Frontal cortex (tissue), 4 donors: ENCODE data around the gene ANO2. TPM values are rescaled to one million over a fixed set of nuclear protein-coding genes. Genes with fewer than 3 reads are reported as not detected.

ENCODE experiments used
- DNase-seq, 2 donors: peaks; one replicate each; pipeline ENCODE4 v3.0.0; 2012; ENCODE audit warnings: low spot score in 2 of 2
- FAIRE-seq: peaks from 2 replicates; lab custom pipeline; 2012; peaks lifted over from hg19 to GRCh38; lab: Jason Lieb, UNC
- total RNA-seq: library from RNA; depleted of rRNA; stranded (reverse); fragments of >200 nt; gene quantifications from one replicate; pipeline ENCODE4 v1.2.3, GENCODE V29; 2014
- donor health status: control.
- donor health status: control.
- donor health status: control.

ANO2 gene
- total RNA-seq, 1 donor from 2014 or later, result 4.1 TPM

DNA sequence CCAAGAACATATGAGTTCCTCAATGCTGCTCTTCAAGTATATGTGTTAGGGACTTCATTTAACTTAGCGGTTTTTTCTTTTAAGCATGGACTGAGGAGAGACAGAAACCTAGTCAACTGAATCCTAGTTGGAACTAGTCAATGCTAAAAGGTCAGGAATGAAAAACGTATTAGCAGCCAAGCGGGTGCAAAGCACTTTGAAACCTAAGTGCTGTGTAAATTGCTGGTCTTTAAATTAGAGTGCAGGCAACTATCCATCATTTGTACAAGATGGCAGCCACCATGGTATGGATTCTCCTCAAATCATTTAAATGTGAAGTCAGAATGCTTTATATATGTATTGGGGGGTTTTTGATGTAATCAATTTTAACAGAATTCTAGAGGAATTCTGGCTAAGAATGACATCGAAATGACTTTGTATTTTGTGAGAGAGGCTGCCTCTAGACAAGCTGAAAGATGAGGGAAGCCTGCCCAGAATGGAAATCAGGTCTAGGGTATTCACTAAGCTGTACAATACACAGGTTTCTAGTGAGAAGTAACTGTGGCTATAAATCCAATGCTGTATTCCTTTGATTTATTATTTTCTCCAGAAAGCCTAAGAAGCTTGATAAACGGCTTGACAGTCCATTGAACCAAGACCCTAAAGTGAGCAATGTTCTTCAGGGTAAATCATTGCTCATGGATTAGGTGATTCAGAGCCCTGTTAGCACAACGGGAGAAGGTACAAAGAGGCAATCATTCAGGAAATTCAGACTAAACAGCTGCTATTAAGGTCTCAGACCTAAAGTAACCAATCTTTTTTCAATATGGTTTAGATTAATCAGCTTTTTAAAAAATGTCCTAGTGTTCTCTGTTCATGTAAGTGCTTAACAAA lies 198.8 kb downstream of the ANO2 start:
- FAIRE-seq (no peak), DNase-seq (no peak)

DNA sequence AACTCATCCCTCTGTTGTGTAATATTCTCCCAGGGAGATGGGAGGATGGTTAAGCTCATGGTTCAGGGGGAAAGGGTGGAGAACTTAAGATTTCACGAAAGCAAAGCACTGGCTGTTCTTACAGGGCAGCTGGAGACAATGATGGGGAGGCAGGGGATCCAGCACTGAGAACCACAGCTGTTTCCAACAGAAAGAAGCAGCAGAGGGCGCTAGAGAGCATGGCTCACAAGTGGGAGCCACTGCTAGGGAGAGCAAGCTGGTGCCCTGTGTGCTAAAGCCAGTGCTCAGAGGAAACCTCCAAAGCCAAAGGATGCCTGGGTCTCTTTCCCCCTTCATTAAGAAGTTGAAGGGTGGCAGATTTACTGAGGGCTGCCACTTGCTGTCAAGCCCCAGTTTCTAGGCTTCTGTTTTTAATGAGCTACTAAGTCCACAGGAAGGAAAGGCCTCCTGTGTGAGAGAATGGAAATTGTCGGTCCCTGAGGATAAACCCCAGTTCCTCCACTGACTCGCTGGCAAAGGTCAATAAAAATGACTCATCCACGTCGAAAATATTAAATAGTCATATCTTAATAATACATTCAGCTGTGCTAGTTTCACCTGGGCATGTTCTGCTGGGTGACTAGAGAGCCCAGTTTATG lies 199.7 kb downstream of the ANO2 start:
- no peak for FAIRE-seq
- DNase-seq, result peak in 1 of 2 donors; percentile 38

DNA sequence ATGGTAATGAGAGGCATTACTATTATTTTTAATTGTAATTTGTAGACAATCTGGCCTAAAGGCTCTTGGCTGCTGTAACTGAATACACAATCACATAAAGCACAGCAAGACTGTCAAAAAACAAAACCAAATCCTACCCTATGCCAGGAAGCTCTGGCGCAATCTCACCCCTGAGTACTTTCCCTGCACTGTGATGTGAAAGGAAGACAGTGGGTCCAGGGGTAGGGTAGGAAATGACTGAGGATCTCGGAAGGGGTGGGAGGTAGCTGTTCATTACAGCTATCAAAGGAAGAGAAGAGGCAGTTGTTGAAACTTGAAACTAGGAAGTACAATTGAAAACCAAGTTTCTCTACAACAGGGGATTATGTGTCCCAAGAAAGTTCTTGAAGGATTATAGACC lies 202.8 kb downstream of the ANO2 start:
- DNase-seq, result no peak
- no peak for FAIRE-seq

DNA sequence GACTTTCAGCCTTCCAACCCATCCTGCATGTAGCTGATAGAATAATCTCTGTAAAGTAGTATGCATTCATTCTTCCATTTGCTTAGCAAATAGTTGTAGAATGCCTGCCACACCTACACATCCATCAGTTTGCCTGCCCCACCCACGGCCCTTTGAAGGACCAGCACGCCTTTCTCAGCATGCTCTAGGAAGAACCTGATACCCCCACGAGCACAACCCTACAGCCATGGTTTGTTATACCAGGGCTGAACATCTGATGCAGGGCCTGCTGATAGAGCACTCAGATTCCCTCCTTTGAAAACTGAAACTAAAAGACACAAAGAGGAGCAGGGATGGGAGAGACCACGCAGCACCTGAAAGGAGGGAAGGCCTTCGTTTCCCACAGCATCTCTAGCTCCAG lies 205.1 kb downstream of the ANO2 start:
- FAIRE-seq (no peak), DNase-seq (no peak)

DNA sequence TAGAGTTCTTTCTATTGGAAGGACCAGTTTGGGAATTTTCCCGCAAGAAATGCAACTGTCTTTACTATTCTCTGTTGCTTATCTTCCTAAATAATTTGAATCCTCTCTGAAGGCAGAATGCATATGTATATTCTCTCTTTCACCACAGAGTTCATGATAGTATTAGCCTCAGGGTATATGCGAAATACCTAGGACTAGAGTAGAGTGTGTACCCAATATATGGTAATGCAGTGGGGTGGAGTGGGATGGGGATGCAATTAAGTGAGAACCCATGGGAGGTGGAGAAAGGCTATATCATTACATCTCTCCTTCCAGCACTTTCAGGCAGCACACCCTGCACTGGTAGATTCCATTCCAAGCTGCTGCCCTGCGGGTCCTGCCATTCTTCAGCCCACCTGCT lies 207.3 kb downstream of the ANO2 start:
- DNase-seq (no peak), FAIRE-seq (no peak)

DNA sequence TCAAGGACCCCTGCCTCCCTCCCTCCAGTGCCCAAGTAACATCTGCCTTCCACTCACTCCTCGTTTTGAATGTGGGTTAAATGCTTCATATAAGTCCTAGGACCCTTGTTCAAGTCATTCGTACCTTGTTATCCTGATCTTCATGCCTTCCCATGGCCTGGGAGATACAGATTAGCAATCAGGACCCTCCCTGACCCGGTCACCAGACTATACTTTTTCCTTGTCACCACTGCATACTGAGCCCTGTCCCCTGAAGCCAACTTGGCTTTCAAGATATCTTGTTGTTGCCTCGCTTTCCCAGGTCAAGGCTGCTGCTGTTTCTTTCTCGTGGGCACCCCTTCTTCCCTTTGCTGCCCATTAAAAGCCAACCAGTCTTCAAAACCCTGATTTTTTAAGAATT lies 208.5 kb downstream of the ANO2 start:
- FAIRE-seq (no peak), DNase-seq (no peak)

DNA sequence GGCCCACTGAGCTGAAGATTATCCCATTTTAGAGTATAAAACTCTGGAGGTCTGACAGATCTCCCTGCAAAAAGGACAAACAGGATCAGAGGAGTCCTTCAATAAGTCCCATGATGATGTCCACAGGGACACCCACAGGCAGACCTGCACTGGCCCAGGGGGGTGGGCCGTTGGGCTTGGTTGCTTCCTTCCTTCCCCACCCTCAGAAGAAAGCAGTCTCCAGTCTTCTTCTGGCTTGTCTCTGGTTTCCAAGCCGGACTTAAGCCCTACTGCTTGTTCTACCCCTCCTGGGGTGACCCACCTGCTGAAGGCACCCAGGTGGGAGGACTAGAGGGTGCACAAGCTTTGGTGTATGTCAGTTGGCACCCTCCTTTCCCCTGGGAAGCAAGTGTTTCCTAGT lies 209.0 kb downstream of the ANO2 start:
- FAIRE-seq (no peak), DNase-seq (no peak)

DNA sequence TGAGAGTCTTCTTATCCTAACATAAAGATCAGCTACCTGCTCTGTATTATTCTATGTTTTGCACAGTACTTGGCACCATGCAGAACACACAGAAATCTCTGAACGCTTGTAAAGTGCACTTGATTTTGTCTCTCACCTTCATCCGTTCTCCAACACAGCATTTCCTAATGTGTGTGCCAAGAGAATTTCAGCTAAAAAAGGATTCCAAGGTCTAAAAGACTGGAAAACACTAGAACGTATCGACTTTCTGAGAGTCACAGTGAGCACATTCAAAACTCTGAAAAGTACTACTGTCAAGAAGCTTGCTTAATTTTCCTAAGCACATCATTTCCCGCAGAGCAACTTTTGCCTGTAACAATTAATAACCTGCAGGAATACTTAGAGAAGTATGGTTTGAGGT lies 211.1 kb downstream of the ANO2 start:
- FAIRE-seq (no peak), DNase-seq (no peak)

DNA sequence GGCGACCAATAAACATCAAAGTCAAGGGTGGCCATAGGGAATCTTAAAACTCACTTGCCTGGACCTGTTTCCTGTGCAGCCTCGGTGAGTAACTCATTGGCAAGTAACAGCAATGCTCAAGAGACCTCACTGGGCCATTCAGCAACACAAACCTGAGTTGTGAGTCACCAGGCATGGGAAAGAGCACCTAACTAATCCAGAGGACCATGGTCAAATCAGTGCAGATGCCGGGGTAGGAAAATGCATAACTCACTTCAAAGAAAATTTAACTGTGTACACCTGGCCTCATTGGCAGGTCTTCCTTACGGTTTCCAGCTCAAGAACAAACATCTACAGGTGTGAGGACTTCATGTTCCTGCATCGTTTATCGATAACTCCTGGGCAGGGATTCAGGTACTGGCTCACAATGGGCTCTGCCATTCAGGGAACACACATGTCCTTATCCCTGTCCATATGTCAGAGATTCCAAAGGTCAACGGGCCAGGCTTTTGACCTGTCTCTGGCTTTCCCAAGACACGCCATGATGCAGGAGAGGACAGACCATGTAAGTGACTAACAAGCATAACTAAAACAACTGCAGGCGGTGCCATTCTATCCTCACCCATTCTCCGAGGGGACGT lies 211.8 kb downstream of the ANO2 start:
- DNase-seq, result no peak
- FAIRE-seq, result no peak

DNA sequence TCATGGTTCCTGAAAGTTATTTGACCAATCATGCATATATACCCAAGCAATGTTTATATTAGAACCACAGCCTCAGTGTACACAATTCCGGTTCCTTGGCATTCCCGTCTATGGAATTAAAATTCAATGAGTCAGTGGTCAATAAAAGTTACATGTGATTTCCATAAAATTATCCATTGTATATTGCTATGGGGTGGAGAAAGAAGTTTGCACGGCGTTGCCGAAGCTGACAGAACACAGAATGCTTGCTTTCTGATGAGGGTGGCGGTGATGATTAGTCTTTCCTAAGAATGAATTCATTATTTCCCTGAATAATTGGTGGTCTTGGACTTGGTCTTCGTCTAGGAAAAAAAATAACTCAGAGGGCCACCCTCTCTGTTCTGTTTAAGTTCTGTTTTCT lies 214.1 kb downstream of the ANO2 start:
- DNase-seq, result no peak
- FAIRE-seq, result no peak

DNA sequence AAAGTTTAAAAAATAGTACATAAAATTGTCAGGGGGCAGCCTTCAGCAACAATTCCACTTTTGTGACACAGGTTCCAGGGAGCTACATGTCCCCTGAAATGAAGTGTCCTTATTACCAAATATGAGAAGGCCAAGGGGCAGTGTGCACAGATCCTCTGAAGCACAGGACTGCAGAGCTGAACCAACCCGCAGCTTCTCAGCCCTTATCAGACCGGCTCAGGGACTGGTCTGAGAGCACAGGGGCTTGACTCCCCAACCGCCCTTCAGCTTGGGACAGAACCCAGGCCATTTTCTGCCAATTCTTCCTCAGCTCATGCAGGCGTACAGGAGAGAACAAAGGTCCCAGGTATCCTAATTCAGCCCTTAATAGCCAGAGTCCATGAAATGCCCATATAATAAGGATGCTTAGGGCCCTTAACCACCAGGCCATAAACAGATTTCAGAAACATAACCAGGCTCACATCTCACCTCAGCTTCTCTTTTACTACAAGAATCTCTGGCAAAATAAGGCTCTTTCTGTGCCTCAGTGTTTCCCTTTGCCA lies 221.3 kb downstream of the ANO2 start:
- no peak for FAIRE-seq
- DNase-seq, result no peak

DNA sequence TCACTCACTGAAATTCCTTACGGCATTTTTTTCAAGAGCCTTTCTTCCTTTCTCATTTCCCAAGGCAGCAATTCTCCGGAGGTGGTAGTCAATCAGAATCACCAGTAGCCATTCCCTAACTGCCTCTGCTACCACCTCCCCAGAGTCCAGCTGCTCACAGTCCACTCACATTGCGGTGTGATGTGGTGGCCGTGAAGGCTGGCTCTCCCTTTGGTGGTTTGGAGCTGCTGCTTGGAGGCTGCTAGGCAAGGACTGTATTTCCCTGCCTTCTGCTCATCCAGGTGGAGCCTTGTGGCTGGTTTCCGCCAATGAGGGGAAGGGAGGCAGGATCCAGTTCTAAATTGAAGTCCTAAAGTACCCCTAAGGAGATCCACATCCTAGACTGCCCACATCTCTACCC lies 222.0 kb downstream of the ANO2 start:
- no peak for DNase-seq

DNA sequence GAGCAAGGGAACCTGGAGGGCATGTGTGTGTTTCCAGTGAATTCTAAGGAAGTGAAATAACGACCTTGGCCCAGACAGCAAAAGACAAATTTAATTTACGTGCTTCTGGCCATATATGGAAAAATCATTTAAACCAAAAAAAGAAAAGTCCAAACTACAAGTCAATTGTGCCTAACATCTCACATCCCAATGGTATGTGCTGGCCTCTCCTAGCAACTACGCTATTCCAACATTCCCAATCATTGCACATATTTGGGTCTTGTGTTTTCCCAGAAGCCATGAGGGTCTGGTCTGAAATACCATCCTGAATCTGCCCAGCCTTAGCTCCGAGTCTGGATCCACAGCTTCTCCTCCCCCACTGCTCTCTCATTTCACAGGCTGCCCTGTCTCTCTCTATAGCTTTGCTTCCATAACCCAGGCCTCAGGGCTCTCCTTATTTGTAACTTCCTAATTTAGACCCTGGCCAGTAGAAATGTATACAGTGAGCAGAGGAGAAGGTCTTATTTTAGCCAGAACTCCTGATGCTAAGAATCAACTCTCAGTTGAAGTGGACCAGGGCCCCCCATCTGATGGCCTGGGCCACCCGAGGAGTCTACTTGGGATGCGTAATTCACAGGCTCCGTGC lies 224.6 kb downstream of the ANO2 start:
- no peak for DNase-seq

More for the DNA sequence above, 222.0 kb downstream of the ANO2 start:
- no peak for FAIRE-seq

DNA sequence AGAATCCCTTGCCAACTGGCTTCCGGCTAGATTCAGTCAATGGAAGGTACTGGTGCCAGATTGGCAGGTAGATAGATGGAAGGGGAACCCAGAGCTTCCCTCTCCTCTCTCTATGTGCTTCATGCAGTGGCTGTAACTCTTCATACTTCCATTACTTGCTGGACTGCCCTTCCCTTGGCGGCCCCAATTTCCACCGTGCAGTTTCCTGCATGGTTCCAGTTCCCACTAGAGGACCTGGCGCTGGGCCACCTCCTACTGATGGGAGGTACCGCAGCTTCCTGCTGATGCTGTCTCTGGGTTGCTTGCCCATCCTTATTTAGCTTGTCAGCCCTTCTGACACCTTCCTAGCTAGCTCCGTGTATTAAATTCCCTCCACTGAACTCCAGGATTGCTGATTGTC lies 226.4 kb downstream of the ANO2 start:
- FAIRE-seq (no peak), DNase-seq (no peak)

More for the DNA sequence above, 224.6 kb downstream of the ANO2 start:
- FAIRE-seq, result no peak

DNA sequence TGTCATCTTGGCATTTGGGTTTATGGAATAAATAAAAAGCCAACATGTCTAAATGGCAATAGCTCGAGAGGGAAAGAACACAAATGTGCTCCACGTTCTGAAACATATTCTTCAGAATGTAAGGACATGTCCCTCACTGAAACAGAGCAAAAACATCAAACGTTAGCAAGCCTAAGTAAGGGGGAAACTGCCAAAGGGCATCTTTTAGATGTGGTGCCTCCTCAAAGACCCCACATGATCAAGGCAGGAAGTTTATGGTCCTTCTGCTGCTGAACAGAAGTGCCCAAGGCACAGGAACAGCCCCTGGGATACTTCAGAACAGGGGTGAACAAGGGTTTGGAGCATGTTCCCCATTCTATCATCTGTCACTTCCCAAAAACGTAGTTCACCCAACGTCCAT lies 227.0 kb downstream of the ANO2 start:
- no peak for FAIRE-seq

DNA sequence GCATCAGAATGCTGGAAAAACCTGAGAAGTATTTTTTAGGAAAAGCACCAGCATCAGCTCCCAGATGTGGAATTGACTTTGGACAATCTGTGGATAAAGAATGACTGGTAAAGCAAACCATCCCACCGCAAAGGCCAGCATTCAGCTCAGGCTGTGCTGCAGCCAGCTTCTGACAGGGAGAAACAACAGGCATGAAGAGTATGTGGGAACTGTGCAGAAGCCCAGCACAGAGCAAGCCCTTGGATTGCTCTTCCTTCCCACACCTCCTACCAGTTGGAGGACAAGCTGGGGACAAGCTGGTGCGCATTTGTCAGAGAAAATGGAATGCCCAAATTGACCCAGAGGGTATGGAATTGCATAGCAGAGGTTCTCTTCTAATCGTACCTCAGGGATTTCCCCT lies 228.1 kb downstream of the ANO2 start:
- FAIRE-seq (no peak), DNase-seq (no peak)

More for the DNA sequence above, 227.0 kb downstream of the ANO2 start:
- no peak for DNase-seq

DNA sequence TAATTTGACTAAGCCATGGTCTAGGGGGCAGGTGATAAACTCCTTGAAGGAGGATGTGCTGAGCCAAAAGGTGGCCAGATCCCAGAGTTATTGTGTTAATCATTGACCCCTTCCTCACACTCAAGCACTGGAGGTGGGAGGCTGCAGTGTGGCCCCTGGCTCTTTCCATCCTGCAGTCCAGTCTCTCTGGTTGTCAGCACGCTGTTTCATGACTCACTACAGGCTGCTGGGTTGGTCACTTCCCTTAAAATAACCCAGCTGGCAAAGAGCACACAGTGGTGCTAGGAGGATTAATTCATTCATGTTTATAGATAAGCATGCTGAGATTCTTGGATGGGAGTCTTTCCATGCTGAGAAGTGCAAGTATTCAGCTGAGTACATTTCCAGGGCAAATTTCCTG lies 228.9 kb downstream of the ANO2 start:
- DNase-seq (no peak), FAIRE-seq (no peak)

DNA sequence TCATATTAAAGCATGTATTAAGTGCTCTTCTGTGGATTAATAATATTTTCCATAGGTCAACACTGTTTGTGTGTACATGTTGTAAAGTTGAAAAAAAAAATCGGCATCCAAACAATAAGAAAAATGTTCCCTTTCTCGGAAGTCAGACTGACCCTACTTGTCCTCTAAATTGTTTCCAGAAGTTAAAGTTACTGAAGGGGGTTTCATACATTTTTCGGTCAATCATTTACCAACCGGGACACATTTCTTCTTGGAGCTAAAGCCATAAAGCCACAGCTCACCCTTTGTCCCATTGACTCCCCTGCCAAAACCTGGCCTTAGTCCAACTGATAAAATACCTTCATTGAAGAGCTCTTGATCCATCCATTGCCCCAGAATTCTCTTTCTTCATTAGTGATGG lies 230.0 kb downstream of the ANO2 start:
- DNase-seq, result no peak

DNA sequence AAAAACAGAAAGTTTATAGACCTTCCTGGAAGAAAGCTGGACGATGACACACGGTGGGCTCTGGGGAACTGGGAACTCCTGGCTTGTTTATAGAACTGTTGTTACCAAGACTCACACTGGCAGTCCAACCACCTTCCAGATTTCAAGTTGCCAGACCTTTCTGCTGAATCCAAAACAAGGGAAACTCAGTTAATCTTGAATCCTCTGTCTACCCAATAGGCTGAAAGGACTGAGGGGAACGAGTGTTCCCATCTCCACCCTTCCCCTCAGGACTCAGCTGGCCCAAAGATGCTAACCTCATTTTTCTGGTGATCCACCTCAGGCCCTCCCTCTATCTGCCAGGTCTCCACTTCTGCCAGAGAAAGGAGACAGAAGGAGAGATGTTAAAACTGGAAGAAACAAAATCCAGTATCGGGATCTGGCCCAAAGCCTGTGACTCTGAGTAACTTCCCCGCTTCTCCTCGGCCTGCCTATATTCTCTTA lies 231.4 kb downstream of the ANO2 start:
- DNase-seq, result no peak
- no peak for FAIRE-seq

More for the DNA sequence above, 230.0 kb downstream of the ANO2 start:
- FAIRE-seq, result no peak

DNA sequence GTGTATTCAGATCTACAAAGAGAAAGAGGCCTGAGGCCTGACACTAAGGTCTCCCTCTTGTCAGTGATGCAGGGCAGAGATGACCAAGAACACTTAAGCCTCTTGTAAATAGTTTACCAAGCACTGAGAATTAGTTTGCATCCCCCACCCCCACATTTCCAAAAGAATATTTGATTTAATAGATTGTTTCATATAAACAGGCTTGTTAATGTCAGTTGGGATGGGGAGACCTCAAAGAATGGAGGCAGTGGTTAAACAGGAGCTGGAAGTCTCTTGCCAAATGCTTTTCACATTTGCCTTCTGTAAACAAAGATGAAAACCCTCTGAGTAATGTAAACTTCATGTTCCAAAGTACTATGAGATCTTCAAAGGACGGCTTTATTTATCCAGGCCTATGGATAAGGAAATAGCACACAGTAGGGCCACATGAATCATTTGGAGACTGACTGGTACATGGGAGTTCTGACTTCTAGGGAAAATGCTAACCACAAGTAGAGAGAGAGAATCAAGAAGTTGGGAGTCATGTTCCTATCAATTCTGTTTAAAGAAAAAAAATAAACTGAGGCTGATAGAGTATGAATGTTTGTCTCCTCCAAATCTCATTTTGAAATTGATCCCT lies 234.7 kb downstream of the ANO2 start:
- FAIRE-seq (no peak), DNase-seq (no peak)
